NCI-H748 (cell line): ENCODE data around the gene SV2C.
"Not testable (repeated sequence)": the region's sequence is repeated elsewhere in the genome, so short reads cannot be mapped to it uniquely, and the experiment has no call there.

ENCODE experiments used
- DNase-seq: peaks from one replicate; lab custom pipeline; 2025; ENCODE audit not compliant: unreplicated experiment; lab: John Stamatoyannopoulos, UW

Gene SV2C

GRCh38 chr5:76335451-76335850 is 252.3 kb downstream of the SV2C start:
- DNase-seq, result not testable (repeated sequence)

- DNase-seq, result not testable (repeated sequence)
Measured at GRCh38 chr5:76336253-76336809, 253.1 kb downstream of the SV2C start.

- DNase-seq, result peak; percentile 51
Measured at GRCh38 chr5:76337953-76338451, 254.8 kb downstream of the SV2C start.

GRCh38 chr5:76339919-76340318 is 256.7 kb downstream of the SV2C start:
- DNase-seq, result no peak

GRCh38 chr5:76341651-76342334 is 258.6 kb downstream of the SV2C start:
- no peak for DNase-seq

GRCh38 chr5:76342474-76342873 is 259.3 kb downstream of the SV2C start:
- DNase-seq, result no peak

- no peak for DNase-seq
Measured at GRCh38 chr5:76345582-76345981, 262.4 kb downstream of the SV2C start.

GRCh38 chr5:76351176-76351575 is 268.0 kb downstream of the SV2C start:
- DNase-seq, result no peak

GRCh38 chr5:76351577-76351976 is 268.4 kb downstream of the SV2C start:
- no peak for DNase-seq

- DNase-seq, result no peak
Measured at GRCh38 chr5:76356887-76357286, 273.7 kb downstream of the SV2C start.

- DNase-seq, result peak; percentile 55
Measured at GRCh38 chr5:76363352-76364225, 280.4 kb downstream of the SV2C start.

GRCh38 chr5:76364226-76364589 is 281.0 kb downstream of the SV2C start:
- DNase-seq, result no peak

GRCh38 chr5:76365561-76365960 is 282.4 kb downstream of the SV2C start:
- no peak for DNase-seq

GRCh38 chr5:76366596-76366995 is 283.4 kb downstream of the SV2C start:
- no peak for DNase-seq

GRCh38 chr5:76367623-76368371 is 284.6 kb downstream of the SV2C start:
- DNase-seq, result no peak

GRCh38 chr5:76368941-76369340 is 285.8 kb downstream of the SV2C start:
- no peak for DNase-seq

- DNase-seq, result not testable (repeated sequence)
Measured at GRCh38 chr5:76369668-76370067, 286.5 kb downstream of the SV2C start.

GRCh38 chr5:76371960-76372322 is 288.8 kb downstream of the SV2C start:
- DNase-seq, result no peak

GRCh38 chr5:76372323-76373054 is 289.3 kb downstream of the SV2C start:
- DNase-seq, result no peak

GRCh38 chr5:76376148-76376865 is 293.1 kb downstream of the SV2C start:
- no peak for DNase-seq
